Putamen (tissue), 1 donor: ENCODE data around the gene PITX2.

ENCODE experiments used
- DNase-seq: peaks from one replicate; pipeline ENCODE4 v3.0.0-alpha.2; 2016; ENCODE audit warnings: low spot score

The PITX2 gene

GRCh38 chr4:110622841-110623717 is at the start of gene PITX2:
Gene PITX2 (minus strand): TSS chr4:110623077. CDS start chr4:110622460, 617 bp downstream.
- no peak for DNase-seq

- no peak for DNase-seq
Measured at GRCh38 chr4:110671679-110672078, 48.8 kb upstream of the PITX2 start.

- DNase-seq = no peak
Measured at GRCh38 chr4:110669663-110670062, 46.8 kb upstream of the PITX2 start.

GRCh38 chr4:110668463-110669235 is 45.8 kb upstream of the PITX2 start:
- no peak for DNase-seq

- DNase-seq = no peak
Measured at GRCh38 chr4:110667670-110668069, 44.8 kb upstream of the PITX2 start.

GRCh38 chr4:110666030-110666429 is 43.2 kb upstream of the PITX2 start:
- DNase-seq = no peak

- DNase-seq = no peak
Measured at GRCh38 chr4:110663738-110664444, 41.0 kb upstream of the PITX2 start.

- no peak for DNase-seq
Measured at GRCh38 chr4:110663206-110663605, 40.3 kb upstream of the PITX2 start.

GRCh38 chr4:110660755-110661154 is 37.9 kb upstream of the PITX2 start:
- DNase-seq = no peak

- DNase-seq = no peak
Measured at GRCh38 chr4:110654254-110654635, 31.4 kb upstream of the PITX2 start.

- no peak for DNase-seq
Measured at GRCh38 chr4:110653321-110654253, 30.7 kb upstream of the PITX2 start.

- DNase-seq = no peak
Measured at GRCh38 chr4:110644008-110644407, 21.1 kb upstream of the PITX2 start.

- DNase-seq = no peak
Measured at GRCh38 chr4:110643096-110643495, 20.2 kb upstream of the PITX2 start.

GRCh38 chr4:110641218-110641617 is 18.3 kb upstream of the PITX2 start:
- DNase-seq = no peak

GRCh38 chr4:110640576-110640975 is 17.7 kb upstream of the PITX2 start:
- no peak for DNase-seq

GRCh38 chr4:110639207-110640090 is 16.6 kb upstream of the PITX2 start:
- no peak for DNase-seq

GRCh38 chr4:110638089-110638746 is 15.3 kb upstream of the PITX2 start:
- no peak for DNase-seq

GRCh38 chr4:110637408-110638088 is 14.7 kb upstream of the PITX2 start:
- no peak for DNase-seq
